Activated gamma-delta T cell treated with anti-CD3 and anti-CD28 coated beads, Interleukin-2, amount 50 U/mL, for 16 hours (primary cell): ENCODE data around the gene TMEM119.
A peak's percentile ranks its signal among the peaks of the same experiment; 100 is the strongest.
"Not testable (repeated sequence)": the region's sequence is repeated elsewhere in the genome, so short reads cannot be mapped to it uniquely, and the experiment has no call there.

Source experiments
- DNase-seq: peaks from one replicate; pipeline ENCODE4 v3.0.0-alpha.2; 2020; ENCODE audit warnings: low read depth

TMEM119 gene

DNA sequence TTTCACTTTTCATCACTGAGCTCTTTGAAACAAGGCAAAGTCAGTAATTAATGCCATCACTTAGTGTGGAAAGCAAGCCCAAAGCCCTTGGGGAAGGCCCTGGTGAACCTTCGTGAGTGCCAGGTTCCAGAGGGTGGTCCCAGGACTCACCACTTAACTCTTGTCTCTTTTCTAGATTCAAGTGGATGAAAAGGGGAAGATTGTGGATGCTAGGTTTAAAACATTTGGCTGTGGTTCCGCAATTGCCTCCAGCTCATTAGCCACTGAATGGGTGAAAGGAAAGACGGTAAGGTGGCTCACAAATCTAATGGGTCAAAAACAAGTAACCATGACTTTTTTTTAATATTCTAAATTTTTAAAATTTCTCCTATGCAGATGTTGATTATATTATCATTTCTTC, 32.7 kb downstream of the TMEM119 start:
- DNase-seq, result no peak

DNA sequence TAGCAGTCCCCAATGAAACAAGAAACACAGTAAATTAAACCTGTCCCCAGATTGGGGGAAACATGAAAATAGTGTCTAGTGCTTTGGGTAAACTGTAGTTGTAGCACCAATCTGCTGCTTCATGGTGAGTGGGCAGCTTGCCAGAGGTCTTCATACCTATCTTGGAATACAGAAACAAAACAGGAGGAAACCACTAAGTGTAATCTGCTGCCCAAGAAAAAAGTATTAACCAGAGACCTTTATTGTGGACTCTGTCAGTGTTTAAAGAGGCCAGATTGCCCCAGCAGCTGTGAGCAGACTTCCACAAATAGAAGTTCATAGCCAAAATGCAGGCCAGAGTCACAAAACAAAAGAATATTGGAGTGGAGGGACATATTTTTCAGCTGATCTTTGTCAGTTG, 33.2 kb downstream of the TMEM119 start:
- DNase-seq, result no peak

DNA sequence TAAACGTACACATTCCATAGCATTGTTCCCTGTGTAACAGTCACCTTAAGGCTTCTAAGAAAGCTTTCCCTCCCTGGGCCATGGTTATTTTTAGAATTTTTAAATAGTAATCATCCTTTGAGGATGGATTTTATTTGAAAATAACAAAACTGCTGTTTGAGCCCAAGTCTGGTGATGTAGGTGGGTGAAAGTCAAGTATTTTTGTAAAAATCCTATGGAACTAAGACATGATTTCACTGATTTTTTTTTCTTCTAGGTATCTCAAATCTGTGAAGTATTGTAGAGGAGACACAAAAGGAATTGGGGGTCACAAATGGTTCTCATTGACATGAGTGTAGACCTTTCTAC, 34.1 kb downstream of the TMEM119 start:
- DNase-seq, result no peak

DNA sequence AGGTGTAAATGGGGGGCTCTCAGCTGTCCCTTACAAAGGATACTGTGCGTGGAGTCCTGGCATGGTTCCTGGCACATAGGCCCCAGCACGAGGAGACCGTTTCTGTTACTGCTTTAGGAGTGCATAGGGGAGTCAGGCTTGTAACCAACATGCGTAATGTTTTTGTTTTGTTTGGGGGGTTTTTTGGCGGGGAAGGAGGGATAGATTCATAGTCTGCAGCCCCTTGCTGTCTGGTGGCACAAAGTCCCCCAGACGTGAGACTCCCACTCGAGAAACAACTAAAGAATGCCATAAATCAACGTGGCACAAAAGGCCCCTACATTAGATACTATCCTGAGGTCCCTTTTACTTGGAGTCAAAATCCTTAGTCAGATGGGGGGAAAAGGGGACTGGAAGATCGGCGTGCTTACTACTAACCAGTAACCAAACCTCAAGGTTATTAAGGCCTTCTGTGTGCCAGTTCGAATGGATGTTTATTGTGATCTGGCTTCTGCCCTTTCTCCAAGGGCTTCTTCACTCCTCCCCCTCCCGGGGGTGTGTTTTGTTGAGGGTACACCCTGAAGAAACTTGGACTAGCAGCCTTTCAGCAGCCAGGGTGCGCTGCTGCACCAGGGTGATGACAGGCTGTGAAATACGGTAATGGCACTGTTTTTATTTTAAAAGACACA, 34.6 kb downstream of the TMEM119 start:
- peak; percentile 84 for DNase-seq

DNA sequence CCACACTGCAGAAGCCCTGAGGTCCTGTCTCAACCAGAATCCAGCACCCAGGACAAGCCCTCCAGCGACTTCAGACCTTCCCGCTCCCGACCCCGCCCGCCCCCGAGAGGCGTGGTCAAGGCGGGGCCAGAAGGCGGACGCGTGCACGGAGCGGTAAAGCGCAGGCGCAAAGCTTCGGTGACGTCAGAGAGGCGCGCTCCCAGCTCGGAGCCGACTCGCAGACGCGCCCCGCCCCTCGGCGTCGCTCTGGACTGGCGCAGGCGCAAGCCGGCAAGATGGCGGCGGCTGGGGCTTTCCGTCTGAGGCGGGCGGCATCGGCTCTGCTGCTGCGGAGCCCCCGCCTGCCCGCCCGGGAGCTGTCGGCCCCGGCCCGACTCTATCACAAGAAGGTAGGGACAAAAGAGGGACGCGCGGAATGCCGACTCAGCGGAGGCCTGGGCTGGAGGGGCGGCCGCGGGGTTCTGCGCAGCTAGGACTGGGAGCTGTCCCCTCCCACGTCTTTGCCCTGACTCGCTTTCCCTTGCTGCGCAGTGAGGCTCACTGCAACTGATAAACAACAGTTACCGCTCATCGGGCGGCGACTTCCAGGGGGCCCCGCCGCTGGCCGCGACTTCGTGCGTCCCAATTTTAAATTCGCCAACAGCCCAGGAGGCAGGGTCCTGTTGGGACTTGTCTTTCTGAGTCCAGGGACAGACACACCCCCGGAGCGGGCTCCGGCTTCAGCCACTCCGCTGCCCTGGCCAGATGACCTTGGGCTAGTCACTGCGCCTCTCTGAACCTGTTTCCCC, 35.3 kb downstream of the TMEM119 start, which contains the start of gene ISCU:
ISCU (plus strand) TSS at position 249 of the 788 bp plus-strand sequence; CDS start at position 276, 27 bp downstream.
- peak; percentile 98 for DNase-seq

DNA sequence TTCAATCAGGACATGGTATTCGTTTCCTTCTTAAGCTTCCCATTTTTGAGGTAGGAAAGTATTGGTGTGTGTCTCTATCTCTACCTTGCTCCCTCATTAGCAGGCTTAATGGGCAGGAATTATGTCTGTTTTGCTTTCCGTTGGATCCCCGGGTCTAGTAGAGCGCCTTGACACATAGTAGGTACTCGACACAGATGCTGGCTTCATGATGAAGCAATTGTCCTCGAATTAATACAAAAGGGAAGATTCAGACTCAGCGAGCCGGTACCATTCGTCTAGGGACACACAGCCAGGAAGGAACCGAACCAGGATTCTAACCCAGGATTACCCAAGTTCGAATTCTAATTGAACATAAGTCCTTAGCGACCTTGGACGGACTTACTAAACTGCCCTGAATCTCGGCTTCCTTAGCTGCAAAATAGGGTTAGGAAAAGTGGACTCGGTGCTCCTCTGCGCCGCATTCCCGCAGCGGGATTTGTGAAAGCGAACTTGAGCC, 36.0 kb downstream of the TMEM119 start:
- DNase-seq, result no peak

DNA sequence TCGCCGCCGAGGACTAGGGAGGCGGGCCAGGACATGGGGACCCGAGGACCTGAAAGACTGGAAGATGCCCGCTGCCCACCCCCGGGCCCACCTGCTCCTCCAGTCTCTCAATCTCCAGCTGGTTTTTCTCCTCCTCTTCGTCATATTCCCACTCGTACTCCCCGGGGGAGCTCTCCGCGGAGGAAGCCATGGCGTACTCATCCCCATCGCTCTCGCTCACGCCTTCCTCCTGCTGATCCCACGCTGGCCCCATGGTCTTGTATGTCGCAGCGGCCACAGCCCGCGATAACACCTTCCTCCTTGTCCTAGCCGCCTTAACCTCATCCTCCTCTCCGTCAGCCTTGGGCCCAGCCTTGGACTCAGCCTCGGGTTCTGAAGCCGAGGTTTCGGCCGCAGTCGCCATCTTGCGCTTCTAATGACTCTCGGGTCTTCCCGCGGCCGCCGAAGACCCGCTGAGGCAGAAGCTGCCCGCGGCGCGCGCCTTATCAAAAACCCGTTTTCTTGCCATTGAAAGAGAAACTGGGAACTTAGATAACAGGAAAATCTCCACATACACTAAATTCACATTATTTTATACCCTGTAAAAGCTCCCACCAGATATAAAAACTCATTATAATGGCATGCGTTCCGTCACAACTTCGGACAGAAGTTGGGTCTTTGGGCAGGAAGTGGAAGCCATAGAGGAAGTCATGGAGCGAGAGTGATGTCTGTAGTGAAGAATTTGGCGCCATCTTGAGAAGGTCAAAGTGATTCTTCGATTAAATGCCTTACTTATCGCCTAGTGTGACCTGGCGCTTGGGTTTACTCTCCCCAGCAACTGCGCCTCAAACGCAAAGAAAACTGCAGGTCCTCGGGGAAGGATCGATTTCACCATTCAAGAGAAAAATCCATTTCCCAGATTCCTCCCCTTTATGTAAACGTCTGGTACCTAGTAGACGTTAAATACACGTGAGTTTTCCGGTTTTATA, 36.8 kb downstream of the TMEM119 start, which contains the start of gene SART3:
SART3 (minus strand) TSS at position 422 of the 968 bp plus-strand sequence; CDS start at position 403, 19 bp downstream.
- DNase-seq, result peak; percentile 61

DNA sequence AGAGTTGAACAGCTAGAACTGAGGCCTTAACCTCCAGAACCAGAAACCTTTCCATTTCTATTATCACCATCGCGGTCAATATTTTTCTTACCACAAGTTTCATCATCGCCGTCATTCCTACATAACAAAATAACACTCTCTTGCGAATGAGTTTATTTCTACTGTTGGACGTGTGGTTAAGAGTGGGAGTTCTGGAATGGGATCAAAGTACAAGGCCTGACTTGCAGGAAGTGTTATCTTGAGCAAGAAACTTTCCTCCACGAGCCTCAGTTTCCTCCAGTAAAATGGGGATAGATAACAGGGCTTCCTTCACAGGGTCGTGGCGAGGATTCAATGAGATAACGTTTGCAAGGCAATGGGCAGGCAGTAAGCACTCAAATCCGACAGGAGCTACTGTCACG, 37.6 kb downstream of the TMEM119 start:
- no peak for DNase-seq

DNA sequence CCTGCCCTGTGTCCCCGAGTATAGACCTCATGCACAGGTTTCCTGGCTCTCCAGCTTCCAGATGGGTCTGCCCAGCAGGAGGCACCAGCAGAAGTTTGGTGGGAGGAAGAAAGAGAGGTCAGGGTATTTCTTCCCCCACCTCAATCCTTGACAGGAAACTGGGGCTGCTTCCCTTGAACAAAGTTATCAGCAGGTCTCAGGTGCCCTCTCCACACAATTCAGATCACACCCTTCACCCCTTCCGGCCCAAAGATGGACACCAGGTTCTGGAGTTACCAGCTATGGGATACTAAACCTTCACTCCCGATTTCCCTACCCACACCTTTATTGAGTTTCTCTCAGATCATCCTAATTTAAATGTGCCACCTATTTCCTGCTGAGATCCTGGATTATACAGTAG, 38.1 kb downstream of the TMEM119 start:
- no peak for DNase-seq

DNA sequence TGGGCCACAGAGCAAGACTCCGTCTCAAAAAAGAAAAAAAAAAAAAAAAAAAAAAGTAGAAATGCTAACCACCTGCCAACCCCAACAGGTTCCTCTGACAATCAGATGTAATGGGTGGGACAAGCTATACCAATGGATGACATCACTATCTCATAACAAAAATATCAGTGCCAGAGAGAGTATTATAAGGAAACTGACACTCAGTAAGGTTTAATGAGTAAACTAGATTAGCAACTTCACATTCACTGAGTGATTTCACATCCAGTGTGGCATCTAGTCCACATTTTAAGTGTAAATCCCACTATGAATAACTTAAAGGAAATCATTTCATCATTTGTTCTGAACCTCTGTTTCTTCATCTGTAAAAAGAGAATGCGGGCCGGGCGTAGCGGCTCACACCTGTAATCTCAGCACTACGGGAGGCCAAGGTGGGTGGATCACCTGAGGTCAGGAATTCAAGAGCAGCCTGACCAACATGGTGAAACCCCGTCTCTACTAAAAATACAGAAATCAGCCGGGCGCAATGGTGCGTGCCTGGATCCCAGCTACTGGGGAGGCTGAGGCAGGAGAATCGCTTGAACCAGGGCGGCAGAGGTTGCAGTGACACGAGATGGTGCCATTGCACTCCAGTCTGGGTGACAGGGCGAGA, 38.8 kb downstream of the TMEM119 start:
- DNase-seq, result no peak

DNA sequence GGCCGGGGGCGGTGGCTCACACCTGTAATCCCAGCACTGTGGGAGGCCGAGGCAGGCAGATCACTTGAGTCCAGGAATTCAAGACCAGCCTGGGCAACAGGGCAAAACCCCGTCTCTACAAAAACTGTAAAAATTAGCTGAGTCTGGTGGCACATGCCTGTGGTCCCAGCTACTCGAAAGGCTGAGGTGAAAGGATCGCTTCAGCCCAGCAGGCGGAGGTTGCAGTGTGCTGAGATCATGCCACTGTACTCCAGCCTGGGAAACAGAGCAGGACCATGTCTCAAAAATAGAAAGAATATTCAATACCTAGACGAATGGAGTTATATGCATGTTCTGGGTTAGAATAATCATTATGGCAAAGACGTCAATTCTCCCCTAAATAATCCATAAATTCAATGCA, 42.5 kb downstream of the TMEM119 start:
- not testable (repeated sequence) for DNase-seq

DNA sequence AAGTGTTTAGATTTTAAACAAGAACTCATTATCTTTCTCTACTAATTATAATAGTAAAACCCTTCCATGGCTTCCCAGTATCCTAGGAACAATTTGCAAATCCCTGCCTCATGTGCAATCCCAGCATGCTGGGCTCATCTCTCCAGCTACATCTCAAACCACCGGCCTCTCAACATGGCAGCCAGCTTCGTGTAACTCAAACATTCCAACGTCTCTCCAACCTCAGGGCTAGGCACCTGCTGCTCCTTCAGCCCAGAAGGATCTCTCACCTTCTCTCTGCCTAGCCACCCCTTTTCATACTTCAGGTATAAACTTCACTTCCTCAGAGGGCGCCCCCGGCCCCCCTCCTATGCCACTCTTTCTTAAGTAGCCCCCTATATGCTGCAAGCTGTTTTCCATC, 44.1 kb downstream of the TMEM119 start:
- DNase-seq, result no peak

DNA sequence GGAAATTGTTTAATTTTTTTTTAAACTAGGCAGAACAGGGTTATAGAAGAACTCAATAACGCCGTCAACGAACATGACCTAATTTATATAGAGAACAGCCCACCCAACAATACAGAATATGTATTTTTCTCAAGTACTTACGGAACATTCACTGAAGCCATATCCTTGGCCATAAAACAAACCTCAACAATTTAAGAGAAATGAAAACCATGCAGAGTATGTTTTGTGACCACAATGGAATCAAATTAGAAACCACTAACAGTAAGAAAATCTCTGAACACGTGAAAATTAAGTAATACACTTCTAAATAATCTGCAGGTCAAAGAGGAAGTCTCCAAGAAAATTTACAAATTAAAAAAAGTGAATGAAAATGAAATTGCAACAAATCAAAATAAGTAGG, 46.3 kb downstream of the TMEM119 start:
- DNase-seq, result no peak

DNA sequence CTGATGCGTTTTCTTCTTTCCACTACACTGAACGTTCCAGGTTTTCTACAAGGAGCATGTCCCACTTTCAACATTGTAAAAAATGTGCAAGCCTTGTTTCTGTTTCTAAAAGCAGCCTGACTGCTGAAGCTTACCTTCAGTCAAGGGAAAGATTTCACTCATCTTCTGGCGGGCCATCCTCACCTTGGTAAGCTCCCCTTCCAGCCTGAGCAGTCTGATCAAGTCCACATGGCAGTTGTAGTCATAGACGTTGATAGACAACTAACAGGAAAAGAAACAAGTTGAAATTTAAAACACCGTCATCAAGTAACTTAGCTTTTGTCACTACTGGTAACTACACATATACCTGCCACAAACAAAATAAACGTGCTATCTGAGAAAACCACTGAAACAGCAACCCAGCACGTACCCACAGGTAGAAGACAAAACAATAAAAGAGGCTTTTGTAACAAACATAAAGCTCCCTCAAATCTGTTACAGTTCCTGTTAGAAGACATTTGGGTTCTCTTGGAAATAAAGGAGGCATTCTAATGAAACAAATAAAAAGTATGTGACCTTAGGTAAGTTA, 48.8 kb downstream of the TMEM119 start:
- DNase-seq, result no peak

DNA sequence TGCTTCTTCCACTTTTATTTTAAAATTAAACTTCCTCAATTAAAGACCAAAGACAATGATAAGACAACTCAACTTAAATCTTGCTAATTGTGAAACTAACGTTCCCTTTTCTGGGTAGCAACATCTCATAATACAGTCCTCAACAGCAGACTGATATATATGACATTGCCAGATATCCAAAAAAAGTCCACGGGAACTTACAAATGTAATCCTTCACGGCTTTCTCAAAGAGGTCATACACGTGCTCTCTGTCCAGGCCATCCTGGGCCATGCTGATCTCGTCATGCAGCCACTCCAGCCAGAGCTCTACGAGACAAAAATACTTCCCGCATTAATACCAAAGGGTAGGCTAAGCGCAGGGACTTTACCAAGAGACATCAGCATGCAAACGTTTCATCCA, 50.2 kb downstream of the TMEM119 start:
- no peak for DNase-seq

DNA sequence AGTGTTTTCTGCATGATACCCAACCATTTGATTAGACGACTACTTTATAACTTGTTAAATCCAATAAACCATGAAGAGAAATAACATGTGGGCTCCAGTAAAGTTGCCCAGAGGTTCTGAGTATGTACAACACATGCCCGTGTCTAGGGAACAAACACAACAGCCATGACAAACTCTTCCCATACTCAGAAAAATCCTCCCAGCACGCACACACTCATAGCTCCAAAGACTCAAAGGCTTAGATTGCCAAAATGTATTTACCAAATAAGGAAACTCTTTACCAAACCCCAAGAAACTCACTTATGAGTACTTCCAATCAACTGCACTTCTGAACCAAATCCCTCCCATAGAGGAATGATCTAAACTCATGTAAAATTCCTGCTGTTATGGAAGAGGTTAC, 54.2 kb downstream of the TMEM119 start:
- DNase-seq, result no peak

DNA sequence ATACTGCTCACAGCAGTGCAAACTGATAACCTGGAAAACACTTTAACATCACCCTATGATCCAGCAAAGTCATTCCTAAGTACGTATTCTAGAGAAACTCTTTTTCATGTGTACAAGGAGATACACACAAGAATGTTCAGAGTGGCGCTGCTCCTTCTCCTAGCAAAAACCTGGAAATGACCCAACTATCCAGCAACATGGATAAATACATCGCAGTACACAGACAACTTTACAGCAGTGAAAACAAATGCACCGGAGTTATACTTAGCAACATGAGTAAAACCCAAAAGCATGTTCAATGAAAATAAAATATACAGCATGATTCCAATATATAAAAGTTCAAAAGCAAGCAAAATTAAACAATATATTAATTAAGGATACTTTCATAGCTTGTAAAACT, 55.6 kb downstream of the TMEM119 start:
- DNase-seq, result no peak
